ENCODE data around the gene CDC42EP5.
"Not testable (repeated sequence)": the region's sequence is repeated elsewhere in the genome, so short reads cannot be mapped to it uniquely, and the experiment has no call there.

The CDC42EP5 gene

DNA sequence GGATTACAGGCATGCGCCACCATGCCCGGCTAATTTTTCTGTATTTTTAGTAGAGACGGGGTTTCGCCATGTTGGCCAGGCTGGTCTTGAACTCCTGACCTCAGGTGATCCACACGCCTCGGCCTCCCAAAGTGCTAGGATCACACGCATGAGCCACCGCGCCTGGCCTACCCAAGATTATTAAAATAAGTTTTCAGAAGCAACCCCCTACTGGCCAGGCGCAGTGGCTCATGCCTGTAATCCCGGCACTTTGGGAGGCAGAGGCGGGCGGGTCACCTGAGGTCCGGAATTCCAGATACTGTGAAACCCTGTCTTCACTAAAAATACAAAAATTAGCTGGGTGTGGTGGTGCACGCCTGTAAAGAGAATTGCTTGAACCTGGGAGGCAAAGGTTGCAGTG, 26.7 kb downstream of the CDC42EP5 start:
- DNase-seq = not testable (repeated sequence)

- no peak for DNase-seq
Observed at GRCh38 chr19:54444737-54445136, 28.4 kb downstream of the CDC42EP5 start.

DNA sequence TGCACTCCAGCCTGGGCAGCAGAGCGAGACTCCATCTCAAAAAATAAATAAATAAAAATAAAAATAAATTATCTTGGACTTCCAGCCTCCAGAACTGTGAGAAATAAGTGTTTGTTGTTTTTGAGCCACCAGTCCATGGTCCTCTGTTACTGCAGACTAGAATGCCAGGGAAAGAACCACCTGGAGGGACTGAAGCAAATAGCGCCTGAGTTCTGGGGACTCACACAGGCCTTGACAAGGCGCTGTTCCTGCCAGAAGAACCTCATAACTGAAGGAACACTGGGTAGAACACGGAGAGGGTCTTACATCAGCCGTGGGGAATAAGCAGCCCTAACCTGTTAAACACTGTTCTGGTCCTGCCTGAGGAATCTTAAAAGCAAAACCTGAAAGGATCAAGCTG, 32.5 kb downstream of the CDC42EP5 start:
- no peak for DNase-seq

DNA sequence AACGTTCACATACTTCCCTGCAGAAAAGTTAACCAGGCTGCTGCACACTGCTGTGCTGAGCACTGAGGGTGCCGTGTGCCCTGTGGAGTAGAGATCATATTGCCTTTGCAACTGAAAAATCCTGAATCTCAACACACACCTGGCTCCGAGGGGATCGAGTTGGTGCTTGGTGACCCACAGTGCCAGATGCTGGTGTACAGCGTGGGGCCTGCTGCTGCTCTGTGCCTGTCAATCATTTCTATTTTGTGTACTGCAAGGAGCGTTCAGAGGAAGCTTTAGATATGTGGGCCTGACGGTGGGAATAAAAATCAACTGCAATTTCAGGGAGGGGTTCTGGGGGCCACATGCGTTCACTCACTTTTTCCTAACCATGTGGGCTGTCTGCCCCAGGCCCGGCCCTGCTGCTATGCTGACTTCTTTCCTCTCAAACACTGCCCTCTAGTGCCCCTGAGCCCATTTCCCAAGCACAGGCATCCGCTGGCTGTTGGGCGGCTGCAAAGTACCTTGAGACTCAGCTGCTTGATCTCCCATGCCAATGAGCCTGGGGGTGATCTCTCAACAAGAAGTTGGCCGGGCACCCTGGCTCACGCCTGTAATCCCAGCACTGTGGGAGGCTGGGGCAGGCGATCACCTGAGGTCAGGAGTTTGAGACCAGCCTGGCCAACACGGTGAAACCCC, 33.8 kb downstream of the CDC42EP5 start:
- peak; percentile 35 for DNase-seq

GRCh38 chr19:54436628-54437252, 36.4 kb downstream of the CDC42EP5 start:
- no peak for DNase-seq

DNA sequence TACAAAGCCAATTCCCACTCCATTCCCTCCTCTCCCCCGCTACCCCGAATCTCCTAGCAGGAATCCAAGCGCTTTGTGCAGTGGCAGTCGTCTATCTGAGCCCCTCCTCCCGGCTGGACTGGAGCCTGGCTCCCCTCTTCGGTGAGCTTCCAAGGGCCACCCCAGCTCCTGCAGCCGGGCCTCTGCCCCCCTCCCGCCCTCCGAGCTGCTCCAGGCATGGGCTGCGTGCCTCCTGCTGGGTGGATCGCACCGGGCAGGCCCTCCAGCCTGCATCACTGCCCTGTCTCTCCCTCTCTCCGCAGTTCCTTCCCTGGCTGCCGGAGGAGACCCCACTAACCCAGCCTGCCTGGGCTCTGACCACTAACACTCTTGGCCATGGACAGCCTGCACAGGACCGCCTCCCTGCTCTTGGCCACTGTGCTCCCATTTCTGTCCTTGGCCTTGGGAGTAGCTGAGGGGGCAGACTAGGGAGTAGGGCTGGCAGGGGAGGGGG, 37.0 kb downstream of the CDC42EP5 start:
- no peak for DNase-seq

DNA sequence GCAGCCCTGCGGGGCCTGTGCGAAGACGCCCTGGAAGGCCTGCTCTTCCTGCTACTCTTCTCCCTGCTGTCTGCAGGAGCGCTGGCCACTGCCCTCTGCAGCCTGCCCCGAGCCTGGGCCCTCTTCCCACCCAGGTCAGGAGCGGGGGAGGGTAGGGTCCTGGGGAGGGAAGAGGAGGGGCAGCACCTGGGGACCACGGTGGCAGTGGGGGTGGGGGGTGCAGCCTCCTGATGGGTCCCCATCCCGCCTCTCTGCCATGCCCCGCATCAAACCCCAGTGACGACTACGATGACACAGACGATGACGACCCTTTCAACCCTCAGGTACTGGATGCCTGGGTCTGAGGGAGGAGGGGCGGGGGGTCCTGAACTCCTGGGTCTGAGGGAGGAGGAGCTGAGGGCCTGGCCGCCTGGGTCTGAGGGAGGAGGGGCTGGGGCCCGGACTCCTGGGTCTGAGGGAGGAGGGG, 37.5 kb downstream of the CDC42EP5 start:
- DNase-seq = no peak

DNA sequence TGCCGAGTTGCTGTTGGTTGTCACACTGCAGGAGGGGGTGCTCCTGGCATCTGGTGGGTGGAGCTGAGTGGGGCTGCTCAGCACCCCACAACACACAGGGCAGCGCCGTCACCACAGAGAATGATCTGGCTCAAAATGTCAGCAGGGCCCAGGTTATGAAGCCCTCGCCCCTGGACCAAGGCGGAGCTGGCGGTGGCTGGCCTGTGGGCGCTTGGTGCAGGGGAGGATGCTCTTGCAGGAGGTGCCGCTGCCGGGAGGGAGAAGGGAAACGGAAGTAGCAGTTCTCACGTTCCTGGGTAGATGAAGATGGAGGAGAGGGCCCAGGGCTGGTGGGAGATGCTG, 38.3 kb downstream of the CDC42EP5 start:
- no peak for DNase-seq

DNA sequence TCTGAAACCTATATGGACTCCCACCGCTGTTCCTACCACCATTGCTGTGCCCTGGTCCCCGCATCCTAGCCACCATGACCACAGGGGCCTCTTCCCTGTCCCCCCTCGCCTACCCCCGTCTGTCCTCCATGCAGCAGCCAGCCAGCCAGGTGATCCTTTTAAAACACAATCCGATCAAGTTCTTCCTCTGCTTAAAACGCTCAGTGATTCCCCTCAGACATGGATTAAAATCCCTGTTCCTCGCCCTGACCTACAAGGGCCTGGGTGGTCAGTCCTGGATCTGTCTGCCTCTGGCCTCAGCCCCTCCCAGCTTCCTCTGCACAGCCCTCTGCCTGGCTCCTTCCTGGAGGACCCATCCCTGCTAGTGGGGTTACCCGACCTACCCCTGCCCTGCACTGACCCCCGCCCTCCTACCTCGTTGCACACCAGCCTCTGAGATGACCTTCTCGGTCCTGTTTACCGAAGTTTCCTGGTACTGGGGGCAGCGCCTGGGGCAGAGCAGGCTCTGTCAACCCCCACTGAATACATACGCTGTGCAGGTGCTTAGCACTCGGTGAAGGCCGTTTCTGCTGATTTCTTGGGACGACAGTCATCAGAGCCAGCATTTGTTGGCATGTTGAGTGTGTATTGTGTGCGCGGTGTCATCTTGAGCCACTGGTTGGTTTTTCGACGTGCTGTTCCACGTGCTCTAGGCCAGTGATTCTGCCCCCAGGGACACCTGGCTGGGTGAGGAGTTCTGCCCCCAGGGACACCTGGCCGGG, 38.8 kb downstream of the CDC42EP5 start:
- no peak for DNase-seq

- DNase-seq = no peak
Observed at GRCh38 chr19:54433697-54434096, 39.4 kb downstream of the CDC42EP5 start.

DNA sequence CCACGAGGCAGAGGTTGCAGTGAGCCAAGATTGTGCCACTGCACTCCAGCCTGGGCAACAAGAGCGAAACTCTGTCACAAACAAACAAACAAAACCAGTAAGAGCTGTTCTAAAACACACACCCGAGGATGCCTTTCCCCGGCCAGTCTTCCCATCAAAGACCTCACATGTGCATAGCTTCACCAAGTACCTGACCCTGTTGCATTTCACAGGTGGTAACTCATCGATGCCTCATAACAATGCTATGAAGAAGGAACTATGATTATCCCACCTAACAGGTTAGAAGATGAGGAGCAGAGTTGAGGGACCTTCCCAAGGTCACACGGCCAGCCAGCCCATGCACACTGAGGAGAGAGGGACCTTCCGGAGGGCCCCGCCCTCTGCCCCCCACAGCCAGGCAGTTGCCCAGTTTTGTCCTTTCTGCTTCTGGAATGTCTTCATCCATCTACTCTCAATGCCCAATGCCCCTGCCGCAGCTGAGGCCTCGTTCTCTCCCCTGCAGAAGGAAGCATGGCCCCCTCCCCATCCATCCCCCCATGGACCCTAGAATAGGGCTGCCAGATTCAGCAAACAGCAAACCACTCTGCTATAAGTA, 40.9 kb downstream of the CDC42EP5 start:
- DNase-seq = peak; percentile 29

DNA sequence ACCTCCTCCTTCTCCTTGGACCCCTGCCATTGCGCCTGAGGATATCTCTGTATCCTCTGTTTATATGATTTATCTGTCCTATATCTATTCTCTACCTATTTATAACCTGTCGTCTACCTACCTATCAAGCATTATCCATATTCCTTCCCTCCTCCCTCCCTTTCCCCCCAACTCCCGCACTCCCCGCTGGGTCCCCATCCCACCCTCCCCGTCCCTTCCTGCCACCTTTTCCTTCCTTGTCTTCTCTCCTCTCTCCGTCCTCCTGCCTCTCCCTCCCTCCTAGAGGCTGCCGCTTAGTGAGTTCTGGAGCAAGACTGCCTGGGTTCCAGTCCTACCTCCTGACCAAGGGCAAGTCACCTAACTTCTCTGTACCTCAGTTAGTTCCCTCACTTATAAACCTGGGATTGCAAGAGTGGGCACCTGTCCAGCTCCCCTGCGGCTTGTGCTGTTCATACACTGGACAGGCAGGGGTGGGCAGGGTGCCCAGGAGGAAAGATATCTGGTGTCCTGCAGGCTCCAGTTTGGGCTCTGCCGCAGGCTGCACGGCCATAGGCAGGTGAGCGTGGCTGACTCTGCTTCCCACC, 41.7 kb downstream of the CDC42EP5 start:
- peak; percentile 73 for DNase-seq

- peak; percentile 29 for DNase-seq
Observed at GRCh38 chr19:54430306-54431254, 42.5 kb downstream of the CDC42EP5 start.

- DNase-seq = no peak
Observed at GRCh38 chr19:54429545-54430227, 43.4 kb downstream of the CDC42EP5 start.

DNA sequence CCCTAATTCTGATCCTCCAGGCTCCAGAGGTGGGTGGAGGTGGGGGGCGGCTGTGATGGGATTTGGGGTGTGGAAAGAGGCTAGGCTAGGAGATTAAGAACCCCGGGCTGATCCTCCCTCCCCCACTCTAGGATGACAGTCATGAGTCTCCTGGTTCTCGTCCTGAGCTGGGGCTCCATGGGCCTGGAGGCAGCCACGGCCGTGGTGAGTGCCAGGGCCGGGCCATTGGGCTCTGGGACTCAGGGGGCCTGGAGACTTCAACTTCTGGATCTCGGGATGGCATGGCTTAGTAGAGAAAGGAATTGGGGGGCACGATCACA, 44.0 kb downstream of the CDC42EP5 start:
- DNase-seq = no peak

DNA sequence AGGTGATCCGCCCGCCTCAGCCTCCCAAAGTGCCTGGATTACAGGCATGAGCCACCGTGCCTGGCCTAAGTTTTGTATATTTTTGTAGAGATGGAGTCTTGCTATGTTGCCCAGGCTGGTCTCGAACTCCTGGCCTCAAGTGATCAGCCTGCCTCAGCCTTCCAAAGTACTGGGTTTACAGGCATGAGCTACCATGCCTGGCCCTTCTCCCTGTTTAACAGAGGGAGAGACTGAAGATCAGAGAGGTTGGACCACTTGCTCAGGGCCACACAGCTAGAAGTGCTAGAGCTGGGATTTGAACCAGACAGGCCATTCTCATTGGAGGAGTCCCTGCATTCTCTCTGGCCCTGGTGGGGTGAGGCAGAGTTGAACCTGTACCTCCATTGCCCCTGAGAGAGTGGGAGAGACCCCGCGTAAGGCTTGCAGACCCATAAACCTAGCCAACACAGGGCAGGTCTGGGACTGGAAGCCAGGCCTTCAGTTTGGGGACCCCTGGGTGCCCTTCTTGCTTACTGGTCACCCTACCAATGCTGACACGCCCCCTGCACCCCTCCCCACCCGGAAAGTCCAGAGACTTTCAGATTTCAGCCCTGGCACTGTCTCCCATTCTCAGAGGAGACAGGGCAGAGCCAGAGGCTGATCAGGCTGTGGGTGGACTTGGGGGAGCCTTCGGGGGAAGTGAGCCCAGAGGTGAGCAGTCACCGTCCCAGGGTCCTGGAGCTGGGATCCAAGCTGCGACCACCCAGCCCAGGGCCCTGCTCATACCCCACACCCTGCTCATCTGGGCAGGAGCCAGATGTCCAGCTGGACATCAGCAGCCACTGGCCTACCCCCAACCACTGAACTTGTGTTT, 44.5 kb downstream of the CDC42EP5 start:
- no peak for DNase-seq

GRCh38 chr19:54427586-54427985, 45.5 kb downstream of the CDC42EP5 start:
- no peak for DNase-seq

DNA sequence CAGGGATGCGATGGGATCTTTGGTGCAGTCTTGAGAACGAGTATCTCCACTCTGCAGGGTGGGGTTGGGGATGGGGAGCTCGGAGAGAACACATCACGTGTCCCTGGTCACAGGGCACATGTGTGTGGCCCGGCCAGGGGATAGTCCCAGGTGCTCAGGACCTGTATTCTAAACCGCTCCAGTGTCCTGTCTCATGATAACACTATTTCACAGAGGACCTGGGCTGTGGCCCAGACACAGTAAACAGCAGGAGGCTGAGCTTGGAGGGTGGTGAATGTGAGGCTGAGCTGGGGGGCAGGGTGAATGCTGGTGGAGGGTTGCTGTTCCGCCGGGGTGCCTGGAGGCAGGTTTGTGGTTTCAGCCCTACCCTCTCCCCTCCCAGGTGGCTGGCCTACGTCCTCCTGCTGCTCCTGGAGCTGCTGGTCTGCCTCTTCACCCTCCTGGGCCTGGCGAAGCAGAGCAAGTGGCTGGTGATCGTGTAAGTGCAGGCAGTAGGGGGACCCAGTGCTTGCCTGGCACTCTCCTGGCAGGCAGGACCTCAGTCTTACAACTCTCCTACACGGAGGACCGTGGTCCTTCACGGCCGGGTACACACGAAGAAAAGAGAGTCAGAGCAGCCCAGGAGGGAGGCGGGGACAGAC, 46.7 kb downstream of the CDC42EP5 start:
- DNase-seq = no peak

DNA sequence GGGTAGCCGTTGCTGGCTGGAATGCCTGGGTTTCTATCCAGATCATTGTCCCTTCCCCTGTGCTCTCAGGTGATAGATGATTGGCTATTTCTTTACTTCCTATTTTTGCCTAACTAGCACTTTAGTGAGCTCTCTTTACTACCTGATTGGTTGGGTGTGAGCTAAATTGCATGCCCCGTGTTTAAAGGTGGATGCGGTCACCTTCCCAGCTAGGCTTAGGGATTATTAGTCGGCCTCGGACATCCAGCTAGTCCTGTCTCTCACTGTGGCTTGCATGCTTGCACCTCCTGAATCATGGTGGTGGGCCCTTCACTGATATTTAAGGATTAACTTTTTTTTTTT, 47.7 kb downstream of the CDC42EP5 start:
- no peak for DNase-seq
